Adrenal gland (tissue), 12 donors: ENCODE data around the gene AMN1. TPM values are rescaled to one million over a fixed set of nuclear protein-coding genes. Genes with fewer than 3 reads are reported as not detected.
"Not testable (repeated sequence)": the region's sequence is repeated elsewhere in the genome, so short reads cannot be mapped to it uniquely, and the experiment has no call there.

Experiments used
- DNase-seq, 7 donors: peaks; one replicate each; pipeline ENCODE4 v3.0.0-alpha.2; 2019 to 2020
- H3K27ac ChIP-seq, 5 donors: fragments of 200-600 bp; sonication (generic) in 4 of 5; 1 replicate in 3 of 5; 2 replicates in 2 of 5; pipeline versions ENCODE4 v1.5.1 to v1.8.0; 2016 to 2020; ENCODE audit warnings: mild to moderate bottlenecking in 1 of 5
- H3K27me3 ChIP-seq: fragments of 200-600 bp; 2 replicates; pipeline ENCODE4 v1.8.0; 2021
- H3K36me3 ChIP-seq, 2 donors: fragments of 200-600 bp; replicated peaks in 1 of 2; 1 replicate in 1 of 2; 2 replicates in 1 of 2; pipeline versions ENCODE4 v1.5.1 to v1.8.0; 2018 to 2022
- H3K4me1 ChIP-seq, 2 donors: fragments of 200-600 bp; replicated peaks in 1 of 2; 1 replicate in 1 of 2; 2 replicates in 1 of 2; pipeline versions ENCODE4 v1.5.1 to v1.8.0; 2018 to 2021
- H3K4me3 ChIP-seq, 4 donors: fragments of 200-600 bp; sonication (generic) in 3 of 4; one replicate each; pipeline ENCODE4 v1.5.1; 2016 to 2018
- H3K9me3 ChIP-seq, 3 donors: fragments of 200-600 bp; sonication (generic) in 1 of 3; replicated peaks in 1 of 3; 1 replicate in 2 of 3; 2 replicates in 1 of 3; pipeline versions ENCODE4 v1.5.1 to v1.8.0; 2016 to 2021
- POLR2A ChIP-seq, 2 donors: fragments of 450-650 bp; IDR thresholded peaks; one replicate each; pipeline ENCODE4 v1.6.1; 2017; ENCODE audit warnings: antibody characterized with exemption in 2 of 2, mild to moderate bottlenecking in 2 of 2, moderate library complexity in 1 of 2
- WGBS, 4 donors: extraction: QIAGEN DNeasy Blood & Tissue Kit in 2 of 4; methylation state at CpG; one replicate each; pipeline versions ENCODE4 v1.1.5 to v1.1.7; 2013 to 2017; 5-methylcytosine and 5-hydroxymethylcytosine counted together
- intact Hi-C, 2 donors: fragments of 100-400 bp; cut with DNase I; formaldehyde crosslinking; loops; one replicate each; pipeline versions ENCODE4 v1.14.1 to v1.15.0; 2022 to 2023
- polyA plus RNA-seq, 3 donors: library from polyadenylated mRNA; stranded (reverse); fragments of 200-250 nt in 2 of 3; fragments of 350-450 nt in 1 of 3; fragmentation: Illumina TruSeq in 1 of 3; extraction: RNeasy Lipid Tissue Mini Kit (QIAGEN cat#74804) in 1 of 3; gene quantifications; one replicate each; pipeline ENCODE4 v1.2.3, GENCODE V29; 2013 to 2014
- total RNA-seq, 9 donors: library from RNA; depleted of rRNA in 4 of 9; stranded (reverse); fragments of >200 nt in 4 of 9; fragments of 120-200 nt in 1 of 9; fragmentation: NEBNext Ultra II Directional in 1 of 9; extraction: Animal tissue kit (Norgen Biotek cat#: 25700) in 1 of 9; gene quantifications; one replicate each; pipeline versions ENCODE4 v1.1.0 to v1.2.4, GENCODE V29; 2013 to 2023
- TF ChIP-seq, protein P1 (sequence below), 6 experiments: fragments of 450-650 bp in 4 of 6; fragments of 200-600 bp in 2 of 6; sonication (generic) in 1 of 6; IDR thresholded peaks; 1 replicate in 5 of 6; 2 replicates in 1 of 6; pipeline versions ENCODE4 v1.5.1 to v1.8.0; 2016 to 2021; ENCODE audit warnings: antibody characterized with exemption in 6 of 6, mild to moderate bottlenecking in 2 of 6, moderate library complexity in 1 of 6
- donor health status: healthy with polysubstance abuse.
- donor health status: Bipolar disorder and iron deficiency.
- donor health status: DM: yes; HTN: yes; CAD: no.
- donor health status: DM: no; HTN: no; CAD: no.
- donor health status: DM: no; HTN: no; CAD: no.
- donor health status: DM: yes; HTN: yes; CAD: no.

Gene AMN1
- total and polyA plus RNA-seq, 12 donors = 7.2 to 36.7 (median 13.1) TPM

DNA sequence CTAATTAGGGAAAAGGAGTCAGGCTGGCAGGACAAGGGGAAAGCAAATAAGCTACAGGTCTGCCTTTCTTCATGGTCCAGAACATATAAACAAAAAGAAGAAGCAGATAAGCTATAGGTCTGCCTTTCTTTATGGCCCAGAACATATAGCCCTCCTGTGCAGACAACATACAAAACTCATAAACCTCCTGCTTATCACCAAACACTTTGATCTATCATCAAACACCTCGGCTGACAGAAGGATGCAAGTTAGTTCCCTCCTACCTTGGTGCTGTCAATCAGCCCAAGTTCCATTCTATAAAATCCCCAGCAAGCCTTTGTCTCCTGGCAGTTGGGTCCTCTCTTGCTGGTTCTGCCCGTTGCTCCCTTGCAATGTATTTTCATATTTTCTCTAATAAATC is 23.2 kb downstream of the AMN1 start:
- Histone ChIP-seq H3K36me3 (no peaks in the 10 kb centered on the region), H3K27me3 (no peaks in the 10 kb centered on the region), H3K4me1 (no peaks in the 10 kb centered on the region), H3K4me3 (no peak overlapping the region), H3K27ac (no peak overlapping the region), H3K9me3 (peaks cover 0 to 9% (median 0%) of the 10 kb centered on the region in 3 donors)
- 79 to 92% (median 85%) methylated on average over 2 of the region's 2 CpGs for WGBS, 4 donors
- no peak for TF ChIP-seq POLR2A (IDR thresholded peaks at IDR 0.05)
- TF ChIP-seq, protein P1, sequence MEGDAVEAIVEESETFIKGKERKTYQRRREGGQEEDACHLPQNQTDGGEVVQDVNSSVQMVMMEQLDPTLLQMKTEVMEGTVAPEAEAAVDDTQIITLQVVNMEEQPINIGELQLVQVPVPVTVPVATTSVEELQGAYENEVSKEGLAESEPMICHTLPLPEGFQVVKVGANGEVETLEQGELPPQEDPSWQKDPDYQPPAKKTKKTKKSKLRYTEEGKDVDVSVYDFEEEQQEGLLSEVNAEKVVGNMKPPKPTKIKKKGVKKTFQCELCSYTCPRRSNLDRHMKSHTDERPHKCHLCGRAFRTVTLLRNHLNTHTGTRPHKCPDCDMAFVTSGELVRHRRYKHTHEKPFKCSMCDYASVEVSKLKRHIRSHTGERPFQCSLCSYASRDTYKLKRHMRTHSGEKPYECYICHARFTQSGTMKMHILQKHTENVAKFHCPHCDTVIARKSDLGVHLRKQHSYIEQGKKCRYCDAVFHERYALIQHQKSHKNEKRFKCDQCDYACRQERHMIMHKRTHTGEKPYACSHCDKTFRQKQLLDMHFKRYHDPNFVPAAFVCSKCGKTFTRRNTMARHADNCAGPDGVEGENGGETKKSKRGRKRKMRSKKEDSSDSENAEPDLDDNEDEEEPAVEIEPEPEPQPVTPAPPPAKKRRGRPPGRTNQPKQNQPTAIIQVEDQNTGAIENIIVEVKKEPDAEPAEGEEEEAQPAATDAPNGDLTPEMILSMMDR (IDR thresholded peaks at IDR 0.05) = no peak
- no peak for DNase-seq
- intact Hi-C loops = no loop called here

DNA sequence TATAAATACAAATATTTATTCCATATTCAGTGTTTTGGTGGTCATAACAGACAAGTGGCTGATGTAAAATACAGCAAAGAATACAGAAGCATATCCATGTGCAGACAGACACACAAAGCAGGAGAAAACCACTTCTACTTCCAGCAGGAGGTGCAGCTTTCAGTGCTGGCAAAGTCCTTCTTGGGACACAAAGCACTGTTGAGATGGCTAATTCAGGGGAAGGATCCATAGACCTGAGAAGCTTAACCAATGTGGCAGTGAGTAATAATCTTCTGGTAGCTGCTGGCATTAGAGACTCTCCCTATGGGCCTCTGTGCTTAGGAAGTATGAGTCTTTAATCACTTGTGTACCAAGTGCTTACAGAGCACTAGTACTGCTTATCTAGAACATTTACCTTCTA is 26.8 kb downstream of the AMN1 start:
- TF ChIP-seq, protein P1 (IDR thresholded peaks at IDR 0.05) = peak in 1 of 6 experiments; percentile 25
- TF ChIP-seq POLR2A (IDR thresholded peaks at IDR 0.05) = no peak

DNA sequence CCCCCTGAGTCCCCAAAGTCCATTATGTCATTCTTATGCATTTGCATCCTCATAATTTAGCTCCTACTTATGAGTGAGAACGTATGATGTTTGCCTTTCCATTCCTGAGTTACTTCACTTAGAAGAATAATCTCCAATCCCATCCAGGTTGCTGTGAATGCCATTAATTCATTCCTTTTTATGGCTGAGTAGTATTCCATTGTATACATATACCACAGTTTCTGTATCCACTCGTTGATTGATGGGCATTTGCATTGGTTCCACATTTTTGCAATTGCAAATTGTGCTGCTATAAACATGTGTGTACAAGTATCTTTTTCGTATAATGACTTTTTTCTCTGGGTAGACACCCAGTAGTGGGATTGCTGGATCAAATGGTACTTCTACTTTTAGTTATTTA is 38.9 kb downstream of the AMN1 start:
- H3K4me1 ChIP-seq, H3K4me3 ChIP-seq, H3K36me3 ChIP-seq, H3K27me3 ChIP-seq, H3K27ac ChIP-seq, DNase-seq, H3K9me3 ChIP-seq: not testable (repeated sequence)
- WGBS, 4 donors = 96 to 97% (median 96%) methylated on average over 3 of the region's 3 CpGs
- intact Hi-C loops = loop anchor here in 1 of 2 donors (10.0 kb wide), 2 partner anchors 85 to 275 kb away; no protein-coding TSS in a partner anchor

More for the DNA sequence above, 26.8 kb downstream of the AMN1 start:
- H3K9me3 ChIP-seq = peaks cover 0 to 4% (median 0%) of the 10 kb centered on the region in 3 donors
- no peak overlapping the region for H3K4me3 ChIP-seq
- intact Hi-C loops = no loop called here
- peak in 1 of 7 donors; percentile 6 for DNase-seq
- no peaks in the 10 kb centered on the region for H3K36me3 ChIP-seq
- no peaks in the 10 kb centered on the region for H3K4me1 ChIP-seq
- H3K27me3 ChIP-seq = no peaks in the 10 kb centered on the region
- H3K27ac ChIP-seq = no peak overlapping the region

DNA sequence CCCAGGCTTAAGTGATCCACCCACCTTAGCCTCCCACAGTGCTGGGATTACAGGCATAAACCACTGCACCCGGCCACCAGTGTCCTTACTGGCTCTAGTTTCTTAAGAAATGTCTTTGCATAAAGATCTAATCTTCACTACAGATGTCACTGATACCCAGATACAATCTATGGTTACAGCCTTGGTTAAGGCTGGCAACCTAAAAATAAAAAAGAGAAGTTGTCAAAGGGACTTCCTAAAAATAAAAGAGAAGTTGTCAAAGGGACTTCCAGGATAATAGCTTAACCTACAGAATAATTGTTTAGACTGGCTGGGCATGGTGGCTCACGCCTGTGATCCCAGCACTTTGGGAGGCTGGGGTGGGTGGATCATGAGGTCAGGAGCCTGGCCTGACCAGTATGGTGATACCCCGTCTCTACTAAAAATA is 41.7 kb downstream of the AMN1 start:
- 76 to 84% (median 80%) methylated on average over 3 of the region's 3 CpGs for WGBS, 4 donors

More for the DNA sequence above, 41.7 kb downstream of the AMN1 start:
- H3K36me3 ChIP-seq = no peaks in the 10 kb centered on the region
- H3K9me3 ChIP-seq = peaks cover 0 to 11% (median 0%) of the 10 kb centered on the region in 3 donors
- TF ChIP-seq, protein P1 (IDR thresholded peaks at IDR 0.05) = no peak
- TF ChIP-seq POLR2A (IDR thresholded peaks at IDR 0.05) = no peak
- H3K27ac ChIP-seq = no peak overlapping the region
- no peaks in the 10 kb centered on the region for H3K27me3 ChIP-seq
- no peak overlapping the region for H3K4me3 ChIP-seq
- DNase-seq = no peak
- no peaks in the 10 kb centered on the region for H3K4me1 ChIP-seq
- intact Hi-C loops = loop anchor here in 1 of 2 donors (10.0 kb wide), 2 partner anchors 88 to 278 kb away; no protein-coding TSS in a partner anchor
